DOHH2 (cell line): Measurements from ENCODE around the gene PMP22.

Experiments
- EZH2phosphoT487 ChIP-seq: fragments of 200-600 bp; sonication (generic); IDR thresholded peaks from 2 replicates; pipeline ENCODE4 v1.6.1; 2017; ENCODE audit warnings: borderline replicate concordance, mild to moderate bottlenecking, antibody characterized with exemption, low read length, moderate library complexity, mixed read lengths
- TF ChIP-seq, protein P1 (sequence below): fragments of 200-600 bp; sonication (generic); IDR thresholded peaks from one replicate; pipeline ENCODE4 v1.5.1; 2014; ENCODE audit warnings: antibody characterized with exemption, mild to moderate bottlenecking, low read depth, low read length; ENCODE audit not compliant: poor library complexity, severe bottlenecking

DNA sequence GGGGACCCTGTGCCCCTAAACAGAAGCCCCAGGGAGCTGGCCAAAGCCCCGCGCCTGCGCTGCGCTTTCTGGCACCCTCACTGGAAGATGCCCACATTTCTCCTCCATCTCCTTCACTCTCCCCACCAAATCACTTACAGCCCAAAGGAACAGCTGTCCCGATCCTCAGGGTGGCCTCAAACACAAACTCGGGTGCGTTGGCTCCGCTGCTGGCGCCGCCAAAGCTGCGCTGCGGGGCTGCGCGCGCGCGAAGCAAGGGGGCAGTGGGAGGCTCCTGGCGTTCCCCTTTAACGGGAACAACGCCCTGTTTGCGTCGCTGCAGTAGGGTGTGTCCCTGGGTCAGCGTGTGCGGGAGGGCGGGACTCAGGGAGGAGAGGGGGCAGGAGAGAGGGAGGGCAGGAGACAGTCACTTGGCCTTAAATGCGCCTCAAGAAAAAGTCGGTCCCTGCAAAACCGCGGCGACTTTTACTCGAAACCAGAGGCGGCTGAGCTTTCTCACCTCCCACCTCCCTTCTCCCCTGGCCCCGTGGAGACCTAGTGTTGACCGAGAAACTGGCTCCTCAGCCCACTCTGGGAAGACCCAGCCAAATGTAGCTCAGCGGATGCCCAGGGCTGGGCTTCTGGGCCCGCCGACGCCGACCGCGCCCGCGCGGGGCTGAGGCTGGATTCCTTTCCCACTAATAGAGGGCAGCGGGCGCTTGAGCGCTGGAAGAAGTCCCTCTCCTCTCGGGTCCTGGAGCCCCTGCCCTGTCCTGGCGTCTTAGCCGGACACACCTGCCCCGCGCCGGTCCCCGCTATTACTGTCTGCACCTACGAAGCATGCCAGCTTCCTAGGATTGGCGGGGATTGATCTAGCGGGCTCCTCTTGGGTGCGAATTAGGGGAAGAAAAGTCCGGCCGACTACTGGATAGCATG, 2.6 kb downstream of the PMP22 start:
- TF ChIP-seq, protein P1, sequence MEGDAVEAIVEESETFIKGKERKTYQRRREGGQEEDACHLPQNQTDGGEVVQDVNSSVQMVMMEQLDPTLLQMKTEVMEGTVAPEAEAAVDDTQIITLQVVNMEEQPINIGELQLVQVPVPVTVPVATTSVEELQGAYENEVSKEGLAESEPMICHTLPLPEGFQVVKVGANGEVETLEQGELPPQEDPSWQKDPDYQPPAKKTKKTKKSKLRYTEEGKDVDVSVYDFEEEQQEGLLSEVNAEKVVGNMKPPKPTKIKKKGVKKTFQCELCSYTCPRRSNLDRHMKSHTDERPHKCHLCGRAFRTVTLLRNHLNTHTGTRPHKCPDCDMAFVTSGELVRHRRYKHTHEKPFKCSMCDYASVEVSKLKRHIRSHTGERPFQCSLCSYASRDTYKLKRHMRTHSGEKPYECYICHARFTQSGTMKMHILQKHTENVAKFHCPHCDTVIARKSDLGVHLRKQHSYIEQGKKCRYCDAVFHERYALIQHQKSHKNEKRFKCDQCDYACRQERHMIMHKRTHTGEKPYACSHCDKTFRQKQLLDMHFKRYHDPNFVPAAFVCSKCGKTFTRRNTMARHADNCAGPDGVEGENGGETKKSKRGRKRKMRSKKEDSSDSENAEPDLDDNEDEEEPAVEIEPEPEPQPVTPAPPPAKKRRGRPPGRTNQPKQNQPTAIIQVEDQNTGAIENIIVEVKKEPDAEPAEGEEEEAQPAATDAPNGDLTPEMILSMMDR: no peak
- TF ChIP-seq EZH2phosphoT487: no peak
